Suppressor macrophage treated with lipopolysaccharide for 4 hours (primary cell): ENCODE results near the gene DPH5.

Source experiments
- DNase-seq: peaks from one replicate; pipeline ENCODE4 v3.0.0-alpha.2; 2020

Gene DPH5

DNA sequence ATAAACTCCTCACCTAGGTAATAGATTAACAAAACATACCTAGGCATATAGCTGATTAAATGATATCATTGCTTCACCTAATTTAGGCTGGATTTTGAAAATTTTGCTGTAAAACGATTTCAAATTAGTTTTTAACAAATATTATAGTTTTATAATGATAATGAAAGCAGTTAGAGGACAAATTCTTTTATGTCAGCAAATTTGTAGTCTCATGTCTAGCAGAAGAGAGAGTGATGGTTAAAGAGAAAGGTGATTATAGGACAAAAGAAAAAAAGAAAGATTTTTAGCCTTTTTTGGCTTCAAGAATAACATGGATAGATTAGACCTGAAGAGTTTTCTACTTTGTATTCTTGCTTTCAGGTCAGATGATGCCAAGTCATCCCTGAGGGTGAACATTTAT lies 3.6 kb upstream of the DPH5 start:
- DNase-seq: no peak

- DNase-seq: no peak
Observed at GRCh38 chr1:101028466-101028865, 2.9 kb upstream of the DPH5 start.

DNA sequence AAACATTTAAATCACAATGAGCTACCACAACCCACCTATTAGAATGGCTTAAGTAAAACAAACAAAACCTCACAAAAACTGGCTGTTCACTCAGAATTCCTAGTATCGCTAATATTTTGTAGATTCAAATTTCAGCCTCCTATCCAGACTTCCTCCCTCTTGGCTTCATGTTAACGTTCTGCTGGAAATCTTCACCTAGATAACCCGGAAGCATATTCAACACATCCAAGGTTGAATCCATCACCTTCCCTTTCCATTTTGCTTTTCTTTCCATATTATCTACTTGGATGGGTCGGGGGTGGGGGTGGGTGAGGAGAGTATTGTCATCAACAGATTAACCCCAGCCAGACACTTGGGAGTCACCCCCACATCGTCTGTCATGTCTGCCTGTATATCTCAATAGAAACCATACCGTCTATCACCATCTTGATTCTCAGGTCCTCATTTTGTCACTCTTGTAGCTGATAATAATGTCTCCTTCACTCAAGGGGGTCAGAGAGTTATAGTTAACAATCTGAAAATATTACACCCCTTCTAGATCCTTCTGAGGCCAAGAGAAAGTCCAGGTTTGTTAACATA lies 1.7 kb upstream of the DPH5 start:
- no peak for DNase-seq

DNA sequence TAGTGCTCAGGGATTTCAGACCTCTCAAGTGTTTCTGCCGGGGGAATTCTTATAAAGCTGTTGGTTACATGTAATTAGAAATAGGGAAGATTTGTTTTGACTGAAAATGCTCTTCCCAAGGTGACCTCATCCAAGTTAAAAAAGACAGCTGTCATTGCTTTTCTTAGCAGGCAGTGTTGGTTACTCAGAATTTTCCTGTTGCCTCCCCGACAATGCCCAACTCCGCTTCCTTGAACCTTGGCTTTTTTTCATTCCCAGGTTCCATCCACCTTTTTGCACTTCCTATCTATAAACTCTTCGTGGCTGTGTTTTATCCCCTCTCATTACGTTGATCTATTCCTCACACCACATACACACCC lies 825 bp upstream of the DPH5 start:
- DNase-seq: no peak

DNA sequence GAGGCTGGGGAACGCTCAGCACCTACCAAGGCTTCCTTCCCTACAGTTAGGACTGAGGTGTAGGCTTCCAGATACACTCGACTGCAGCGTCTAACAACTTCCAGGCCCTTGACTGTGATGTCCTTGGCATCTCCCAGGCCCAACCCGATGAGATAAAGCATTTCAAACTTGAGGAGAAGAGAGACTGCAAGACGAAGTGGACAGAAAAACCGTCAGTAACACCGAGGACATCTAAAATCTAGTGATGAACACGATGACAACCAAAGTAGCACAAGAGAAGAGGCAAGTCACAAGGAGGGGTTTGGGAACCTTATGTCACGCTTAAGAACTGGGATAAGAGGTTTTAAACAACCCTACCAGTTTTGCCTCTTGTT lies 314 bp downstream of the DPH5 start:
- DNase-seq: peak; percentile 1

DNA sequence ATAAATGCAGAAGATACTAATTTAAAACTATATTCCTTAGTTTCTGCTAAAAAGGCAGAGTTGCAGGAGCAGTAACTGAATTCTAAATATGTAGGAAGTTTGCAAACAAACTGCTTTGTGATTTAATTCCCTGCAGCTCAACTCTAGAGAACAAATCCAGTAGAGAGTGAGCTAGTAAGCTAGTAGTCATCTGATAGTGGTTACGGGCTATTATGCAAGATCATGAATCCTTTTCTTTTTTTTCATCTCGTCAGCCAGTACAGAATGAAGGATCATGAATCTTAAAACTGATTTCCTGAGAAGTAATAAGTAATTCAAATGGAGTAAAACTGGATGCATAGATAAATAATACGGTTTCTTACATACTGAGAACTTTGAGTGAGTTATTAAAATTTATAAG lies 3.3 kb downstream of the DPH5 start:
- peak; percentile 54 for DNase-seq

DNA sequence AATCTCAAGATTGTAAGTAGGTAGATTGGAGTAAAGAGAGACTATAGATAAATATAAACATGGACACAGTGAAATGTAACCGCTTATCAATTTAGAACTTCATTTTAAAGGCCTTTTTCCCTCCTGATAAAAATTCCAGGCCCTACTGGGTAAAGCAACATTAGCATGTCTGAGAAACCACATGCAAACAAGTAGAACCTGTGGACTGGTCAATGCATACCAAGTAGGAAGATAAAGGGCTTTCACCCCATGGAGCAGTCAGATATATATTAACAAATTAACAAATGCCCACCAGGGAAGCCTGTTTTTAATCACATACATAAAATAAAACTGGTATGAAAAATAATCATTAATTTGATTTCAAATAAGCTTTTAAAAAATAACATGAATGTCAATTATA lies 8.1 kb downstream of the DPH5 start:
- no peak for DNase-seq

DNA sequence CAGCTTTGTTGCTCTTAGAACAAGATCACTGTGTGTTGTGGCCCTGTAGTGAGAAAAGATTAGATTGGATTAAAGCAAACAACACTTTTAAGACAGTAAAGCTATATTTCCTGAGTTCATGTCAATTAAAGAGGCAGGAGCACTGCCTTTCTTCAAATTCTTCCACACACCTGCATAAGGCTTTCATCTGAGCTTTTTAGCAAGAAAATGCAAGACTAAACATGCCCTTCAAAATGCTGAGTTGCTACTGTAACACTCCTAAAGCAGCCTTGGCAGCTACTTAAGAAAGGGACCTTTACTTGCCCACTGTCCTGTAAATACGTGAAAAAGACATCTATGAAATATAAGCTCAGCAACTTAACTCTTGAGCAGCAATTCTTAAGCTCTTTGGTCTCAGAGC lies 11.8 kb downstream of the DPH5 start:
- DNase-seq: no peak

DNA sequence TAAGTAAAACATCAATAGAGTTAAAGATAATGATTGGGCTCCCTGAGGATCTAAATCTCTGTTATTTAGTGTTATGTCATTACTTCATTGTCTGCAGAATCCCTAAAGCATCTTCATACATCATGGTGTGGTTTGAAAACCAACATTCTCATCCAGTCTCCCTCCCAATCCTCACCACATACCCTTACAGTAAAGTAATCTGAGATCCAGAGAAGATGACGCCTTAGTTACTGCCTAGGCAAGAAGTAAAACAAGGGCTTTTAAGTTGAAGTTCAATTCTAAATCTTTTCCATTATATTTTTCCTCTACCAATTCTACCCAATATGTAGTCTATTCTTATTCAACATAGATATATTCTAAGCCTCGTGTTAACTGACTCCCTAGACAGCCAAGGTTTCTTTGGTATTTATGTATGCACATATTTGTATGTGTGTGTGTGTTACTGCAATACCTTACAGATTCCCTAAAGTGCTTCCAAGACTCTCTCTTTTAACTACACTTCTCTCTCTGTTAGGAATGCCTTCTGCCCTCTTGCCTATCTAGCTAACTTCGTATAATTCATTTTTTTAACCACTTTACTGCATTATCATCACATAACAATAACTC lies 17.3 kb downstream of the DPH5 start:
- no peak for DNase-seq

- peak; percentile 10 for DNase-seq
Observed at GRCh38 chr1:101006553-101006952, 19.0 kb downstream of the DPH5 start.

GRCh38 chr1:101005871-101006270 lies 19.7 kb downstream of the DPH5 start:
- DNase-seq: no peak

DNA sequence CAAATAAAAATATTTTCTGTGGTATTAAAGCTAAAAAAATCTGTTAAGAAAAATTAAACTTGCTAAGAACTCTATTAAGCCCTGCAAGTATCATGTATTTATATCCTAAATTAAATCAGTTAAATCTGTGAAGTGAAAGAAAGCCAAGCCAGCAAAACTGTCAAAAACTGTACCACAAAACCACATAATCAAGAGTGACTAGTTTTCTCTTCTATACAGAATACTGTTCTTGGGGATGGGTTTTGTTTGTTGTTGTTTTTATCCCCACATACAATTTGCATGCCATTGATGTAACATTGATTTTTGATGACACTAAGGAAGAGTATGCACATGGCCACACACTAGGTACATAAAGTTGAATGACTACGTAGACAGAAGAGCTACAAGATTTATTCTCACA lies 20.4 kb downstream of the DPH5 start:
- DNase-seq: no peak

GRCh38 chr1:101004670-101005069 lies 20.9 kb downstream of the DPH5 start:
- DNase-seq: peak; percentile 45

DNA sequence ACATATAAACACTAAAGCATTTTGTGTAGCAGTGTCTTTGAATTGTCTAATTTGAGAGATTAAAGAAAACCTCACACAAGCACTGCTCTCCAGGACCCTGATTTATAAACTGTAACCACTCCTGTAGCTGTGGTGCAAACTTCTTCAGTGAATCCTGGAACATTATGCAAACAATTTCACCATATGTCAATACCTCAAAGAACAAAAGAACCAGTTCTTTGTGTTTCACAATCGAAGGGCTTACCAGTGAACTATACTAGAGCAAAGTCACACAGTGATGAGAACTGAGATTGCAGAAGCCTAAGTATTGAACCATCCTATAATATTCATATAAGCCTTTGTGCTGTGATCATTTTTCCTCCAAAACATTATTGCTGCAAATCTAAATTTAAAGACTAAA lies 21.5 kb downstream of the DPH5 start:
- DNase-seq: peak; percentile 59

DNA sequence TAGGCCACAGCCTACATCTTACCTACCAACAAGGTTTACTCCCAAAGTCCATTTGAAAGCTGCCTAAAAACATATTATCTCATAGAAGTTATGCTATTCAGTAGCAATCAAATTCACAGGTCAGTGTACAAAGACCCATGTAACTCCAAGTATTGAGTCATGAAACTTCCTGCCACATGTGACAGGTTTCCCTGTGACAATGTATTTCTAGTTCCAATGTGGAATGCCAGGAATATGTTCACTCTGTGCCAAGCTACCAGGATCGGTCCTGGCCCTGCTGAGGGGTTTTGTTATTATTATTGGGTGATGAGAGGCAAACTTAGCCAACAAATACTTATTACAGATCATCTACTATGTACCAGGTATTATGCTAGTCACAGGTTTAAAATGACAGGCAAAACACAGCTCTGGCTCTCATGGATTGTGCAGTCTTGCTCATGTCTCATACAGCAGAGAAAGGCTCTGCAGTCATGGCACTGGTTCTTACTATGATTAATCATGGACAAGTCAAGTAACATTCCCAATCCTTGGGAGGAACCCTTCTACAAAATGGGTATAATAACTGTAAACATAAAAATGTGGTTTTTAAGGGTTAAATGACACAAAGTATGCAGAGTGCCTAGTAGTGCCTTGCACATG lies 22.5 kb downstream of the DPH5 start:
- DNase-seq: no peak

- DNase-seq: peak; percentile 66
Observed at GRCh38 chr1:101002551-101002950, 23.0 kb downstream of the DPH5 start.

DNA sequence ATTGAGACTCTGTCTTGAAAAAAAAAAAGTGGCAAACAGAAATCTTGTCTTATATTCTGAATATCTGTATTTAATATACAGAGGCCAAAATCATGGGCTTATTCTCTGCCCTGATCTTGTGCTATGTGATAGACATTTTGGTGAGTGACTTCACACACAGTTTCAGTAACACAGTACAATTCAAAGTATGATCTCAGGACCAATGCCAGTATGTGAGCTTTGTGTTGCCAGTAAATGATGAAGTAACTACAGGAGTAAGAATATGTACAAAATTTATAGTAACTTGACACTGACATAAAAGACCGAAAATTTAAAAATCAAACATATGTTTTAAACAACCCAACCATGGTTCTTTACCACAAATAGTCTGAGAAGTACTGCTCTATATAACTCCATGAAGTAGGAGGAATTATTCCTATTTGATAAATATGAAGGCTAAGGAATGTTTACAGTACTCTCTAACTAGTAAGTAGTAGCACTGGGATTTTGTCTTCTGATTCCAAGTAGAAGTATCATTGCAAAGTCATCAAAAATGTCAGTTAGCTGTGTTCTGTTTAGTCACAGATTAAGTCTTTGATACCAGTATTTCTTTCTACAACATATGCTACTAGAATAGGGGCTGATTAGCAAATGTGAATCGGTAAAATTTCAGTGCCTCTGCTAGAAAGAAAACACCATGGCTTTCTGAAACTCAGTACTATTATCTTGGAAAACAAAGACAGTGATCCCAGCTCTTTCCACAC lies 25.3 kb downstream of the DPH5 start:
- DNase-seq: no peak

- DNase-seq: no peak
Observed at GRCh38 chr1:100998426-100998825, 27.2 kb downstream of the DPH5 start.

DNA sequence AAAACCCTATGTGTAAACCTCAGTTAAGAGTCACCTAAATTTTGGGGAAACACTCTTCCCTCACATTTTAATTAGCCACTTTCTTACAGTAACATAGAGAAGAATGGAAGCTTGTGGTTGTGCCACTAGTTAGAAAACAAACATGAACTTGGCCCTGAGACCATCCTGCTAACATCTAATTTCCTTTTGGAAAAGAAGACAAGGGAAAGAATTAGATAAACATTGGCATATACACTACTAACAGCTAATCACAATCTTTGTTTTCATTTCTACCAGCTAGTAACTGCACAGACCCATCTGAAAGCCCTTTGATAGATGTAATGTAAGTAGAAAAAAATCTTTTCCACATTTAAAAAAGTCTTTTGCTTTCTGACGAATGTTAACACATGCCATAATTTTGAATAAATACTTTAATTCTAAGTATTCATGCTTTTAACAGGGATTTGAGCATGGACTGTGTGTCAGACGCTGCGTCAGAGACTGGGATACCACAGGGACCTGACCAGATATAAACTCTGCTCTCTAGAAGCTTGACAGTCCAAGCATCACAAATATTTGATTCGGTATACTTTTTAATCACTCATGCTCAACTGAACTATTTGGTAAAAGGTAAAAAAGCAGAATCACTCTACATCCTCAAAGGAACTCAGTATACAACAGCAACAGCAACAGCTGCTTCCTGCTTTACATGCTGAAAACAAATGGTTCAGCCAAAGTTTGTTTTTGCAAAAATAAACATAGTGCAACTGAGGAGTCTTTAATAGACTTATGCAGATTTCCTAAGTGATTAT lies 30.2 kb downstream of the DPH5 start:
- DNase-seq: no peak

- DNase-seq: no peak
Observed at GRCh38 chr1:100989306-100990077, 36.1 kb downstream of the DPH5 start.

DNA sequence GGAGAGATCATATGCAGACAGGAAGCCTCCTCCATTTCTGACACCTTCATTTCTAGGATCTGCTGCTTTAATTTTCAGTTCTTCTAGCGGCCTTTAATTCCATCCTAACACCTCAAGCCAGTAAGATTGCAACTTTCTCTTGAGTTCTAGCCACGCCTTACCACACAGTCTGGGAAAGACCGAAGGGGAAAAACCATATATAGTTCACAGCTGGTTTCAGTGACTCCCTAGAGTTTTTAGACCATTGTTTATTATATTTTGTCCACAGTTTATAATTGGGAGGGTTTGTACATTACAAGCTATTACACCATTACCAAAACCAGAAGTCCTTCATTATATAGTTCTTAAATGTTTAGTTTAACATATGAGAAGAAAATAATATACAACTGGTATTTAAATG lies 37.5 kb downstream of the DPH5 start:
- no peak for DNase-seq

GRCh38 chr1:100982793-100983192 lies 42.8 kb downstream of the DPH5 start:
- DNase-seq: no peak

- no peak for DNase-seq
Observed at GRCh38 chr1:100979631-100980030, 46.0 kb downstream of the DPH5 start.
